GM19468 (cell line): Measurements from ENCODE around the gene PCDHGA10.
"Not testable (repeated sequence)": the region's sequence is repeated elsewhere in the genome, so short reads cannot be mapped to it uniquely, and the experiment has no call there.

Experiments
- ATAC-seq: cut with Tn5 transposase; IDR thresholded peaks from one replicate; pipeline ENCODE4 v1.9.1; 2021; ENCODE audit warnings: mild to moderate bottlenecking, moderate library complexity, moderate number of reproducible peaks; ENCODE audit not compliant: unreplicated experiment; ENCODE audit errors: extremely low read depth

Gene PCDHGA10

DNA sequence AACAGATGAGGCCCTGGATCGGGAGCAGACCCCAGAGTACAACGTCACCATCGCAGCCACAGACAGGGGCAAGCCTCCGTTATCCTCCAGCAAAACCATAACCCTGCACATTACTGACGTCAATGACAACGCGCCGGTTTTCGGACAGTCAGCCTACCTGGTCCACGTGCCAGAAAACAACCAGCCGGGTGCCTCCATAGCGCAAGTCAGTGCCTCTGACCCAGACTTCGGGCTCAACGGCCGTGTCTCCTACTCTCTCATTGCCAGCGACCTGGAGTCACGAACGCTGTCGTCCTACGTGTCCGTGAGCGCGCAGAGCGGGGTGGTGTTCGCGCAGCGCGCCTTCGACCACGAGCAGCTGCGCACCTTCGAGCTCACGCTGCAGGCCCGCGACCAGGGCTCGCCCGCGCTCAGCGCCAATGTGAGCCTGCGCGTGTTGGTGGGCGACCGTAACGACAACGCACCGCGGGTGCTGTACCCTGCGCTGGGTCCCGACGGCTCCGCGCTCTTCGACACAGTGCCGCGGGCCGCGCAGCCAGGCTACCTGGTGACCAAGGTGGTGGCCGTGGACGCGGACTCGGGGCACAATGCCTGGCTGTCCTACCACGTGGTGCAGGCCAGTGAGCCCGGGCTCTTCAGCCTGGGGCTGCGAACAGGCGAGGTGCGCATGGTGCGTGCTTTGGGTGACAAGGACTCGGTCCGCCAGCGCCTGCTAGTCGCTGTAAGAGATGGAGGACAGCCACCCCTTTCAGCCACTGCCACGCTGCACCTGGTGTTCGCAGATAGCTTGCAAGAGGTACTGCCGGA, 6.5 kb downstream of the PCDHGA10 start:
- ATAC-seq = no peak

DNA sequence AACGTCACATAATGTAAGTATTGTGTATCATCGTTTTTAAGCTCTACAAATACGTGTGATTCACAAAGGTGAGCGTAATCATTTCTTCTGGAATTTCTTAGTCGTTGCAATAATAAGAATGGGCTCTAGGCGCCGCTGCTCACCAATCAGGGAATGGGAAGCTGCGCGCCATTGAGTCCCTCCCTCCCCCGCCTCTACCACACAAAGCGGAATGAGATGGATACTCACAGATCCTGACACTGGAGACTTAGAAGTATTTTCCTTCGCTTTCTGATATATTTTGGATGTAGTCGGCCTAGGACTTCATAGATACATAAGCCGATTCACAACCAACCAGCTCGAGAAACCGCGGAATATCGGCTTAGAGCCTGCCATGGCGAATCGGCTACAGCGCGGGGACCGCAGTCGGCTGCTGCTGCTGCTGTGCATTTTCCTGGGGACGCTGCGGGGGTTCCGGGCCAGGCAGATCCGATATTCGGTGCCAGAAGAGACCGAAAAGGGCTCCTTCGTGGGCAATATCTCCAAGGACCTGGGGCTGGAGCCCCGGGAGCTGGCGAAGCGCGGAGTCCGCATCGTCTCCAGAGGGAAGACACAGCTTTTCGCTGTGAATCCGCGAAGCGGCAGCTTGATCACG, 8.2 kb downstream of the PCDHGA10 start, which contains the start of gene PCDHGA11:
Gene PCDHGA11 (plus strand): TSS at position 197 of the 634 bp plus-strand sequence. CDS start 177 bp downstream, at position 374.
- no peak for ATAC-seq

- no peak for ATAC-seq
Measured at GRCh38 chr5:141421489-141421855, 8.7 kb downstream of the PCDHGA10 start.

- ATAC-seq = no peak
Measured at GRCh38 chr5:141422742-141423291, 10.0 kb downstream of the PCDHGA10 start.

GRCh38 chr5:141427783-141428426, 15.1 kb downstream of the PCDHGA10 start:
- ATAC-seq = no peak

- peak; percentile 86 for ATAC-seq
Measured at GRCh38 chr5:141430332-141431113, 17.7 kb downstream of the PCDHGA10 start, which contains the start of gene PCDHGA12. TSS of gene PCDHGA12 (plus strand) at chr5:141430507. CDS start at chr5:141430760, 253 bp downstream.

DNA sequence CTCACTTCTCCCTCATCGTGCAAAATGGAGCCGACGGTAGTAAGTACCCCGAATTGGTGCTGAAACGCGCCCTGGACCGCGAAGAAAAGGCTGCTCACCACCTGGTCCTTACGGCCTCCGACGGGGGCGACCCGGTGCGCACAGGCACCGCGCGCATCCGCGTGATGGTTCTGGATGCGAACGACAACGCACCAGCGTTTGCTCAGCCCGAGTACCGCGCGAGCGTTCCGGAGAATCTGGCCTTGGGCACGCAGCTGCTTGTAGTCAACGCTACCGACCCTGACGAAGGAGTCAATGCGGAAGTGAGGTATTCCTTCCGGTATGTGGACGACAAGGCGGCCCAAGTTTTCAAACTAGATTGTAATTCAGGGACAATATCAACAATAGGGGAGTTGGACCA, 18.5 kb downstream of the PCDHGA10 start:
- ATAC-seq = no peak

- ATAC-seq = not testable (repeated sequence)
Measured at GRCh38 chr5:141432308-141432707, 19.5 kb downstream of the PCDHGA10 start.

GRCh38 chr5:141432726-141433125, 19.9 kb downstream of the PCDHGA10 start:
- not testable (repeated sequence) for ATAC-seq

DNA sequence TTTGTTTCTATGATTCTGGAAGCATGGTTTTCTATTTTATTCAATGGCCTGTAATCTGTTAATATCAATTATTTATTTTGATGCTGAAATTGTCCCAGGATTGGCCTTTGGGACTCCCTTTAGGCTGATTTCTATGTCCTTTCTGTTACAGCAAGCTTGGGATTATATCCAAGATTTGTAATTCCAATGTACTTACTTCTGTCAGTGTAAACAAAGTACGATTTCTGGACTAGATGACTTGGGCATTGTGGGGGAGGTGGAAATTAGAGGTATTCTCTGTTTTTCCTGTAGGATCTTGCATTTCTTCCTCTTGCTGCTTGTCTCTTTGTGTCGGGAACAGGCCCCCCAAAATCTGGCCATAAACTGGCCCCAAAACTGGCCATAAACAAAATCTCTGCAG, 21.2 kb downstream of the PCDHGA10 start:
- ATAC-seq = no peak

DNA sequence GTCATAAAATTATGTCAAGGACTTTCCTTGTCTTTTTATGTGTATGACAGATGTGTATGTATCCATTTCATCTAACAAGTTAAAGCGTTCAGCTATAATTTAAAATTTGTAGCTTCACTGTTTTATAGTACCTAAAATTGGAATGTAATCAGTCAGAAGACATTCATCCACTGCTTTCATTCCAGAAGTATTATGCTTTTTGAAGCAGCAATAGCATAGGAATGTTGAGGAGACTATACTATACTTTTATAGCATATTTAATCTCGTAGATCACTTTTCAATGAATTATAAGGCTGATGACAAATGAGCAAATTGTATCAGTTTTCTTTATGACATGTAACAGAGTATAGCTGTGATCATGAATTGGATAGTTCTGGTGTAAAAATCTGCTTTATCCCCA, 24.4 kb downstream of the PCDHGA10 start:
- no peak for ATAC-seq

DNA sequence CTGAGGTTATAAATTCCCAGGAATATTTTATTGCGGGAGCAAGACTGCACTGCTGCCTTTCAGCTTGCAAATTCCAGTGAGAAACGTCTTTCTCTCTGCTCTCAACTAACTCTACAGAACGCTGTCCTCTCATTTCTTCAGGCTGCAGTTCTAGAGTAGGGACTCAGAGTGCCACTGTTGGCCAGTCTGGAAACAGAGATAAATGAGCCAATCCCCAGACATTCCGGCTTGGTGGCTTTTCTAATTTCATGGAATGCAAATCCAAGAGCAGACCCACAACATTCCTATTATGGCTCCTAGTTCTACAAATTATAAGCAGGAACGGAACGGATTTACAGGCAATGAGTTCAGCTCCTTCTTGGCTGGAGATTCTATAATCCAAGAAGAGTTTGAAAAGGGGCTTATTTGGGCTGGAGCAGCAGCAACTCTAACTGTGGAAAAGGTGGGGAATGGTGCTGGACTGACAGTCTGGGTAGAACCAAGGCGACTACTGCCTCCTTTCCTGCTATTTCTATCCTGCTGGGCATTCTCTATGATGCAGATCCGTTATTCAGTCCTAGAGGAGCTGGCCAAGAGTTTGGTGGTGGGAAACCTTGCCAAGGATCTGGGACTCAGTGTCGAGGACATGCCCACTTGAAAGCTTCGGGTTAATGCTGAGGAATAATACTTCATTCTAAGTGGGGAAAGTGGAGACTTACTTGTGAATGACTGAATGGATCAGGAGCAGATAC, 26.8 kb downstream of the PCDHGA10 start:
- ATAC-seq = no peak

- ATAC-seq = no peak
Measured at GRCh38 chr5:141440341-141440740, 27.6 kb downstream of the PCDHGA10 start.

DNA sequence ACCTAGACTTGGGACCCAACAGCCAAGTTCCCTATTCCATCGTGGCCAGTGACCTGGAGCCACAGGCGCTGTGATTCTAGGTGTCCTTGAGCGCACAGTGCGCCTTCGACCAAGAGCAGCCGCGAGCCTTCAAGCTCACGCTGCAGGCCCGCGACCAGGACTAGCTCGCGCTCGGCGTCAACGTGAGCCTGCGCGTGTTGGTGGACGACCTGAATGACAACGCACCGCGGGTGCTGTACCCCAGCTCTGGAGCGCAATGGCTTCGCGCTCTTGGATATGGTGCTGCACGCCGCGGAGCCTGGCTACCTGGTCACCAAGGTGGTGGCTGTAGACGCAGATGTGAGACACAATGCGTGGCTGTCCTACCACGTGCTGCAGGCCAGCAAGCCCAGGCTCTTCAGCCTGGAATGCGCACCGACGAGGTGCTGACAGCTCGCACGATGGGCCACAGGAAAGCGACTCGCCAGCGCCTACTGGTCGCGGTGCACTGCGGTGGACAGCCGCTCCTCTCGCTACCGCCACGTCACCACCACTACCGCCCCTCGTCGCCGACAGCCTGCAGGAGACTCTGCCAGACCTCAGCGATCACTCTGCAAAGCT, 28.9 kb downstream of the PCDHGA10 start:
- ATAC-seq = no peak

DNA sequence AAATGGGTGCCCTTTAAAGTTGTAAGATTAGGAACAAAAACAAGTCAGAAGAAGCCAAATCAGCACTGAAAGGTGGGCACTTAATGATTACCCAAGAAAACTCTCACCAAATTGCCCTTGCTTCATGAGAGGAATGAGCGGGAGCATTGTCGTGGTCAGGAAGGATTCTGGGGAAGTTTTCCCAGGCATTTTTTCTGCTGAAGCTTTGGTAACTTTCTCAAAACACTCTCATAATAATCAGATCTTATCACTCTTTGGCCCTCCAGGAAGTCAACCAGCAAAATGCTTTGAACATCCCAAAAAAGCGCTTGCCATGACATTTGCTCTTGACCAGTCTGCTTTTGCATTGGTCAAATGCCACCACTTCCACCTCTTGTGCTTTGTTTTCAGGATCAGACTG, 52.6 kb downstream of the PCDHGA10 start:
- ATAC-seq = no peak
